OCI-LY1 (cell line): ENCODE data around the gene CTNNBL1.

Experiments used
- H2AFZ ChIP-seq: fragments of 200-600 bp; sonication (generic), shearing (Covaris generic); 2 replicates; pipeline ENCODE4 v1.6.0; 2014; ENCODE audit warnings: antibody characterized with exemption, mild to moderate bottlenecking, low read length
- H3F3A ChIP-seq: fragments of 200-600 bp; sonication (generic), shearing (Covaris generic); 2 replicates; pipeline ENCODE4 v1.6.0; 2014; ENCODE audit warnings: mild to moderate bottlenecking, antibody characterized with exemption, low read length, moderate library complexity; ENCODE audit not compliant: insufficient read depth
- H3K27ac ChIP-seq: fragments of 200-600 bp; sonication (generic); 2 replicates; pipeline ENCODE4 v1.5.1; 2014; ENCODE audit warnings: low read length, mixed run types, mild to moderate bottlenecking, low read depth; ENCODE audit not compliant: poor library complexity, severe bottlenecking
- H3K27me3 ChIP-seq: fragments of 200-600 bp; sonication (generic); 2 replicates; pipeline ENCODE4 v1.6.0; 2014; ENCODE audit warnings: antibody characterized with exemption, mild to moderate bottlenecking, low read length, moderate library complexity; ENCODE audit not compliant: insufficient read depth
- H3K36me3 ChIP-seq: fragments of 200-600 bp; sonication (generic); 2 replicates; pipeline ENCODE4 v1.6.1; 2014; ENCODE audit warnings: mild to moderate bottlenecking, antibody characterized with exemption, low read length, moderate library complexity, mixed read lengths; ENCODE audit not compliant: insufficient read depth
- H3K4me1 ChIP-seq: fragments of 200-600 bp; sonication (generic); 2 replicates; pipeline ENCODE4 v1.5.1; 2014; ENCODE audit warnings: mild to moderate bottlenecking, low read length, moderate library complexity; ENCODE audit not compliant: insufficient read depth, severe bottlenecking
- H3K4me2 ChIP-seq: fragments of 200-600 bp; sonication (generic), shearing (Covaris generic); 2 replicates; pipeline ENCODE4 v1.6.1; 2014; ENCODE audit warnings: low read length
- H3K4me3 ChIP-seq: fragments of 200-600 bp; sonication (generic); 2 replicates; pipeline ENCODE4 v1.5.1; 2014; ENCODE audit warnings: low read length, low read depth, mild to moderate bottlenecking, mixed read lengths; ENCODE audit not compliant: poor library complexity, severe bottlenecking
- H3K79me2 ChIP-seq: fragments of 200-600 bp; shearing (Covaris generic); 2 replicates; pipeline ENCODE4 v1.6.1; 2016; ENCODE audit warnings: mixed run types, low read length, mixed read lengths; ENCODE audit not compliant: insufficient read depth
- H3K9ac ChIP-seq: fragments of 200-600 bp; sonication (generic), shearing (Covaris generic); 2 replicates; pipeline ENCODE4 v1.6.1; 2014; ENCODE audit warnings: mild to moderate bottlenecking, low read length, mixed read lengths
- H3K9me2 ChIP-seq: fragments of 200-600 bp; sonication (generic), shearing (Covaris generic); 2 replicates; pipeline ENCODE4 v1.6.1; 2014; ENCODE audit warnings: low read depth, mild to moderate bottlenecking, low read length, mixed read lengths
- H3K9me3 ChIP-seq: fragments of 200-600 bp; shearing (Covaris generic); 2 replicates; pipeline ENCODE4 v1.6.1; 2014; ENCODE audit warnings: low read length, mixed read lengths
- H4K20me1 ChIP-seq: fragments of 200-600 bp; sonication (generic), shearing (Covaris generic); 2 replicates; pipeline ENCODE4 v1.6.0; 2016; ENCODE audit warnings: mild to moderate bottlenecking, low read length; ENCODE audit not compliant: insufficient read depth
- EZH2 ChIP-seq: fragments of 200-600 bp; sonication (generic), shearing (Covaris generic); IDR thresholded peaks from 2 replicates; pipeline ENCODE4 v1.8.0; 2017; ENCODE audit warnings: borderline replicate concordance, mixed run types, mild to moderate bottlenecking, antibody characterized with exemption, low read length, moderate library complexity, mixed read lengths
- TF ChIP-seq, protein P1 (sequence below): fragments of 200-600 bp; sonication (generic), shearing (Covaris generic); IDR thresholded peaks from 2 replicates; pipeline ENCODE4 v1.5.1; 2017; ENCODE audit warnings: mild to moderate bottlenecking, antibody characterized with exemption, low read length, moderate library complexity, mixed read lengths

Gene CTNNBL1

DNA sequence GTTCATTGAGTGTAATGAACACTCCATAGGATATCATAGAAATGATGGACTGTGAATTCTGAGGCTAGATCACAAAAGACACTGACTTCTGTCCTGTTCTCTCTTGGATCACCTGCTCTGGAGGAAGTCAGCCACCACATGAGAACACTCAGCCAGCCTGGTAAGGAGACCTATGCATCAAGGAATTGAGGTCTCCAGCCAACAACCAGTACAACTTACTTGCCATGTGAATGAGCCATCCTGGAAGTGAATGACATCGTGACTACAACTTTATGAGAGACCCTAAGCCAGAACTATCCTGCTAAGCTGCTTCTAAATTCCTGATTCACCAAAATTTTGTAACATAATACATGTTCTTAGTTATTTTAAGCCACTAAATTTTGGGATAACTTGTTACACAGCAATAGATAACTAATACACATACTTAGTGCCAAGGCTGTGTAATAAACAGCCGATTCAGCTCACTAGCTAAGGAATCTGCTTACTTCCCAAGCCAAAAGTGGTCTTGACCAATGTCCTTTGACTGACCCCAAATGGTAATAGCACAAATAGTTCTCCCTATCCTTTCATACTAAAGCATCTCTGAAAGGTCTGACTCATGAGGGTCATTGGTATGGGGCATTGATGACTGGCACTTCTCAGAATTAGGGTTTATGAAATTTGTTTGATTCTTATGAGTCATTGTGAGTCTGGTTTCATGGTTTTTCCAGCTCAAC lies 6.9 kb upstream of the CTNNBL1 start:
- Histone ChIP-seq H3K27ac (no peak overlapping the region), H3K79me2 (no peaks in the 10 kb centered on the region), H3K4me1 (peaks cover 4% of the 10 kb centered on the region), H3K4me2 (no peak overlapping the region), H3K27me3 (0 out of 2 replicates have a peak, but pooled peaks cover 8% of the 10 kb centered on the region), H3K9ac (no peak overlapping the region), H3K4me3 (no peak overlapping the region), H4K20me1 (no peaks in the 10 kb centered on the region), H3K9me3 (no peaks in the 10 kb centered on the region), H3K36me3 (no peaks in the 10 kb centered on the region), H2AFZ (no peak overlapping the region), H3F3A (no peaks in the 10 kb centered on the region), H3K9me2 (no peaks in the 10 kb centered on the region)
- no peak for TF ChIP-seq EZH2
- TF ChIP-seq, protein P1, sequence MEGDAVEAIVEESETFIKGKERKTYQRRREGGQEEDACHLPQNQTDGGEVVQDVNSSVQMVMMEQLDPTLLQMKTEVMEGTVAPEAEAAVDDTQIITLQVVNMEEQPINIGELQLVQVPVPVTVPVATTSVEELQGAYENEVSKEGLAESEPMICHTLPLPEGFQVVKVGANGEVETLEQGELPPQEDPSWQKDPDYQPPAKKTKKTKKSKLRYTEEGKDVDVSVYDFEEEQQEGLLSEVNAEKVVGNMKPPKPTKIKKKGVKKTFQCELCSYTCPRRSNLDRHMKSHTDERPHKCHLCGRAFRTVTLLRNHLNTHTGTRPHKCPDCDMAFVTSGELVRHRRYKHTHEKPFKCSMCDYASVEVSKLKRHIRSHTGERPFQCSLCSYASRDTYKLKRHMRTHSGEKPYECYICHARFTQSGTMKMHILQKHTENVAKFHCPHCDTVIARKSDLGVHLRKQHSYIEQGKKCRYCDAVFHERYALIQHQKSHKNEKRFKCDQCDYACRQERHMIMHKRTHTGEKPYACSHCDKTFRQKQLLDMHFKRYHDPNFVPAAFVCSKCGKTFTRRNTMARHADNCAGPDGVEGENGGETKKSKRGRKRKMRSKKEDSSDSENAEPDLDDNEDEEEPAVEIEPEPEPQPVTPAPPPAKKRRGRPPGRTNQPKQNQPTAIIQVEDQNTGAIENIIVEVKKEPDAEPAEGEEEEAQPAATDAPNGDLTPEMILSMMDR = no peak

DNA sequence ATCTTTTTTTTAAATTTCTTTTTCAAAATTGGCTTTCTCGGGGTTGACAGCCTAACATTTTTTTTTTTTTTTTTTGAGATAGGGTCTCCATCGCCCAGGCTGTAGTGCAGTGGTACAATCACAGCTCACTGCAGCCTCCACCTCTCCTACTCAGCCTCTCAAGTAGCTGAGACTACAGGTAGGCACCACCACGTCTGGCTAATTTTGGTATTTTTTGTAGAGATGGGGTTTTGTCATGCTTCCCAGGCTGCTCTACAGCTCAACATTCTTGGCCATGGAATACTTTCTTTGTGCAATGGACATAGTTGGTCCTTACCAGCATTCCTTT lies 6.4 kb upstream of the CTNNBL1 start:
- Histone ChIP-seq H3K9me3 (no peaks in the 10 kb centered on the region), H3K36me3 (no peaks in the 10 kb centered on the region), H3K9me2 (no peaks in the 10 kb centered on the region), H2AFZ (no peak overlapping the region), H3K79me2 (no peaks in the 10 kb centered on the region), H3K4me1 (peaks cover 4% of the 10 kb centered on the region), H3K4me2 (no peak overlapping the region), H3K27me3 (0 out of 2 replicates have a peak, but pooled peaks cover 8% of the 10 kb centered on the region), H3K9ac (no peak overlapping the region), H3K27ac (no peak overlapping the region), H3K4me3 (no peak overlapping the region), H4K20me1 (no peaks in the 10 kb centered on the region), H3F3A (no peaks in the 10 kb centered on the region)
- TF ChIP-seq, protein P1 = no peak
- TF ChIP-seq EZH2 = no peak

DNA sequence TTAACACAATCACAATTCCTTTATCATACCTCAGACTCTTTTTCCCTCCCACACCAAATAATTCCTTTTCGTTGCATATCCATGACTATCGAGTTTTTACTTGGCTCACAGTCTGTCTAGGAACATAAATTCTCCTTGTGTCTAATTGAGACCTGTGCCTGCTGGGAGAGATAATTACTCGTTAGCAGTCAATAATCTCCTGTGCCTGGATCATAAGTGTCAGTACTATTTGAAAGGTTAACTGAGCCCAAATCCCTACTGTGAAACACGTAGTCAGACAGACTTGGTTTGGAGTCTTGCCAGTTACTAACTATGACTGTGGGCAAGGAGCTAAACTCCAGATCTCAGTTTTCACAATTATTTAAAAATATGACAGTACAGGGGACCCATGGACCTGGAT lies 5.7 kb upstream of the CTNNBL1 start:
- no peaks in the 10 kb centered on the region for H3K79me2 ChIP-seq
- H3K27me3 ChIP-seq = 0 out of 2 replicates have a peak, but pooled peaks cover 8% of the 10 kb centered on the region
- no peak overlapping the region for H3K4me3 ChIP-seq
- H2AFZ ChIP-seq = no peak overlapping the region
- H3K27ac ChIP-seq = no peak overlapping the region
- H3F3A ChIP-seq = no peaks in the 10 kb centered on the region
- H3K9me3 ChIP-seq = no peaks in the 10 kb centered on the region
- no peaks in the 10 kb centered on the region for H4K20me1 ChIP-seq
- TF ChIP-seq, protein P1 = no peak
- no peak for TF ChIP-seq EZH2
- no peaks in the 10 kb centered on the region for H3K9me2 ChIP-seq
- H3K4me2 ChIP-seq = no peak overlapping the region
- H3K36me3 ChIP-seq = no peaks in the 10 kb centered on the region
- H3K9ac ChIP-seq = no peak overlapping the region
- peaks cover 4% of the 10 kb centered on the region for H3K4me1 ChIP-seq
